OCI-LY1 (cell line): ENCODE results near the gene PMEPA1.

Experiments used
- EZH2 ChIP-seq: fragments of 200-600 bp; sonication (generic), shearing (Covaris generic); IDR thresholded peaks from 2 replicates; pipeline ENCODE4 v1.8.0; 2017; ENCODE audit warnings: borderline replicate concordance, mixed run types, mild to moderate bottlenecking, antibody characterized with exemption, low read length, moderate library complexity, mixed read lengths
- TF ChIP-seq, protein P1 (sequence below): fragments of 200-600 bp; sonication (generic), shearing (Covaris generic); IDR thresholded peaks from 2 replicates; pipeline ENCODE4 v1.5.1; 2017; ENCODE audit warnings: mild to moderate bottlenecking, antibody characterized with exemption, low read length, moderate library complexity, mixed read lengths

DNA sequence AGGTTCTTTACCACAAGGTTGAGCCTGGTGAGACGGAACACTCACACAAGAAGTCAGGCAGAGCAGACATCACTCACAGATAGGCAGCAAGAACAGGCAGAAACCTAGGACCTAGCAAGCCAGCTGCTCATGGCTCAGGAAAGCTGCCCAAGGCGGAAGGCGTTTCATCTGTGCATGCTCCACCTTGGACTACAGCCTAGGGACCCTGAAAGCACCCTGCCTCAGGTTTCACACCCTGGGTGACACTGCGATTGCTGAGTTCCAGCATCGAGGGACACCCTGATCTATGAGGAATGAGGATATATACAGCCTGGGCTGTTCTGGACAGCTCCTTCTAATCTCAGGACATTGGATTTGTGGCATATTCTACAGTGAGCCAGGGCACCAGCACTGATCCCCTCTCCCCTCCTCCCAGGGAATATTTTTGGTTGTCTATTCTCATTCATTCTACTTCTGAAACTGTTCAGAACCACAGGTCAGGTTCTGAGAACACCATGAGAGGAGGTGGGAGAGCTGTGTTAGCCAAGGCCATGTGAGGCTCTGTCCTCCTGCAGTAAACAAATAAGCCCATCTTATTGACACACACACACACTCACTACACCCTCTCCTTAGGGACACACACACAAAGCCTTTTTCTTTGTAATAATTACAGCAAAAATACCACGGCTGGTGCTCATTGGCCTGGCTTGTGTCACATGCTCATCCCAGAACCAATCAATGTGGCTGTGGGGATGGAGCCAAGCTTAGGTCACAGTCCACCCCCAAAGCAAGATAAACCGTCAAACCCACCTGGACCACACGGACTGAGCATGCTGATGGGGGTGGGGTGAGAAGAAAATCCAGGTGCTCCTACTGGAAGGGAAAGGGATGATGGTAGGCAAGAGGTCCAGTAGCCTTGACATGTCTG is 26.3 kb upstream of the PMEPA1 start:
- TF ChIP-seq, protein P1, sequence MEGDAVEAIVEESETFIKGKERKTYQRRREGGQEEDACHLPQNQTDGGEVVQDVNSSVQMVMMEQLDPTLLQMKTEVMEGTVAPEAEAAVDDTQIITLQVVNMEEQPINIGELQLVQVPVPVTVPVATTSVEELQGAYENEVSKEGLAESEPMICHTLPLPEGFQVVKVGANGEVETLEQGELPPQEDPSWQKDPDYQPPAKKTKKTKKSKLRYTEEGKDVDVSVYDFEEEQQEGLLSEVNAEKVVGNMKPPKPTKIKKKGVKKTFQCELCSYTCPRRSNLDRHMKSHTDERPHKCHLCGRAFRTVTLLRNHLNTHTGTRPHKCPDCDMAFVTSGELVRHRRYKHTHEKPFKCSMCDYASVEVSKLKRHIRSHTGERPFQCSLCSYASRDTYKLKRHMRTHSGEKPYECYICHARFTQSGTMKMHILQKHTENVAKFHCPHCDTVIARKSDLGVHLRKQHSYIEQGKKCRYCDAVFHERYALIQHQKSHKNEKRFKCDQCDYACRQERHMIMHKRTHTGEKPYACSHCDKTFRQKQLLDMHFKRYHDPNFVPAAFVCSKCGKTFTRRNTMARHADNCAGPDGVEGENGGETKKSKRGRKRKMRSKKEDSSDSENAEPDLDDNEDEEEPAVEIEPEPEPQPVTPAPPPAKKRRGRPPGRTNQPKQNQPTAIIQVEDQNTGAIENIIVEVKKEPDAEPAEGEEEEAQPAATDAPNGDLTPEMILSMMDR: no peak
- TF ChIP-seq EZH2: no peak
